Thoracic aorta (tissue), 2 donors: ENCODE measurements around the gene RNF212B. TPM values are rescaled to one million over a fixed set of nuclear protein-coding genes. Genes with fewer than 3 reads are reported as not detected.

ENCODE experiments used
- ATAC-seq: fragments of 150-250 bp; one replicate; pipeline ENCODE4 v1.8.0; 2017; ENCODE audit warnings: low read depth; ENCODE audit not compliant: insufficient number of reproducible peaks, low FRiP score
- DNase-seq: peaks from one replicate; pipeline ENCODE4 v3.0.0-alpha.2; 2020; ENCODE audit warnings: low spot score
- H3K27ac ChIP-seq, 2 donors: fragments of 200-600 bp; sonication (generic); 1 replicate in 1 of 2; 2 replicates in 1 of 2; pipeline ENCODE4 v1.5.1; 2016; ENCODE audit warnings: mild to moderate bottlenecking in 2 of 2, moderate library complexity in 2 of 2
- H3K27me3 ChIP-seq: fragments of 200-600 bp; sonication (generic); replicated peaks from 2 replicates; pipeline ENCODE4 v1.6.0; 2016; ENCODE audit warnings: mild to moderate bottlenecking; ENCODE audit not compliant: insufficient read depth
- H3K36me3 ChIP-seq: fragments of 200-600 bp; sonication (generic); one replicate; pipeline ENCODE4 v1.5.1; 2016
- H3K4me1 ChIP-seq, 2 donors: fragments of 200-600 bp; sonication (generic); 1 replicate in 1 of 2; 2 replicates in 1 of 2; pipeline versions ENCODE4 v1.5.1 to v1.6.0; 2016; ENCODE audit warnings: low read depth in 2 of 2, mild to moderate bottlenecking in 1 of 2; ENCODE audit not compliant: control insufficient read depth in 1 of 2
- H3K4me3 ChIP-seq: fragments of 200-600 bp; sonication (generic); 2 replicates; pipeline ENCODE4 v1.5.1; 2016; ENCODE audit warnings: mild to moderate bottlenecking
- H3K9me3 ChIP-seq: fragments of 200-600 bp; sonication (generic); 2 replicates; pipeline ENCODE4 v1.5.1; 2016
- total RNA-seq, 2 donors: library from RNA; depleted of rRNA; stranded (reverse); fragments of >200 nt; gene quantifications; one replicate each; pipeline versions ENCODE4 v1.1.0 to v1.2.3, GENCODE V29; 2016
- TF ChIP-seq, protein P1 (sequence below): fragments of 200-600 bp; sonication (generic); IDR thresholded peaks from one replicate; pipeline ENCODE4 v1.5.1; 2019; ENCODE audit warnings: antibody characterized with exemption

The RNF212B gene
- total RNA-seq, 2 donors from 2014 or later, result not detected

DNA sequence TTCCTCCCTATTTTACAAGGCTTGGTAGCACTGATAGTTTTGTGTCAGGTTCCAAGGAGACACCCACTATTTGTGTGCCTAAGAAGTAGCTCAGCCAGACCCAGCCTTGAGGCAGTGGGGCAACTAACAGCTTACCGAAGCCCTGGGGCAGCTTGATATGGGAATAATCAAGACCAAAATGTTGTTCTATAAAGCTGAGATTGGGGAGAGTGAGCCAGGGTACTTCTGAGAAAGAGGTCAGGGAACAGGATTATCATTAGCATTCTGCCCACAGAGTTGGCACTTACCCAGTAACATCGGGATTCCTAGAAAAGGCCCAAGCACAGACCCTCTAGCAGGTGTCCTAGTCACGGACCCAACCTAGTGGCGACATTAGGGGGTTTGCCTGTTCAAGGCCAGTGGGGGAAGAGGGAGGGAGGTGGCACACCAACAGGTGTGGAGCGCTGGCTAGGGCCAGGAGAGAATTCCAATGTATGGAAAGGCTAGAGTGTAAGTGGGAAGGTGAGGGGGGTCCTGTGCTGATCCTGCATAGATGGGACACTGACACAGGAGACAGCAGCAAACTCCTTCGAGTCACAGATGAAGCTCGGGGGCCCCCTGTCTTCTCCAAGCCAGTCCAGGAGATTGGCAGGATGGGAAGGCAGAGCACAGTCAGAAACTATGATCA lies 60.0 kb downstream of the RNF212B start:
- no peak overlapping the region for H3K4me3 ChIP-seq
- H3K4me1 ChIP-seq, result peaks cover 5 to 30% of the 10 kb centered on the region in 2 donors
- no peak overlapping the region for H3K27ac ChIP-seq
- ATAC-seq (no peak), DNase-seq (no peak)
- H3K36me3 ChIP-seq, result no peaks in the 10 kb centered on the region
- TF ChIP-seq, protein P1, sequence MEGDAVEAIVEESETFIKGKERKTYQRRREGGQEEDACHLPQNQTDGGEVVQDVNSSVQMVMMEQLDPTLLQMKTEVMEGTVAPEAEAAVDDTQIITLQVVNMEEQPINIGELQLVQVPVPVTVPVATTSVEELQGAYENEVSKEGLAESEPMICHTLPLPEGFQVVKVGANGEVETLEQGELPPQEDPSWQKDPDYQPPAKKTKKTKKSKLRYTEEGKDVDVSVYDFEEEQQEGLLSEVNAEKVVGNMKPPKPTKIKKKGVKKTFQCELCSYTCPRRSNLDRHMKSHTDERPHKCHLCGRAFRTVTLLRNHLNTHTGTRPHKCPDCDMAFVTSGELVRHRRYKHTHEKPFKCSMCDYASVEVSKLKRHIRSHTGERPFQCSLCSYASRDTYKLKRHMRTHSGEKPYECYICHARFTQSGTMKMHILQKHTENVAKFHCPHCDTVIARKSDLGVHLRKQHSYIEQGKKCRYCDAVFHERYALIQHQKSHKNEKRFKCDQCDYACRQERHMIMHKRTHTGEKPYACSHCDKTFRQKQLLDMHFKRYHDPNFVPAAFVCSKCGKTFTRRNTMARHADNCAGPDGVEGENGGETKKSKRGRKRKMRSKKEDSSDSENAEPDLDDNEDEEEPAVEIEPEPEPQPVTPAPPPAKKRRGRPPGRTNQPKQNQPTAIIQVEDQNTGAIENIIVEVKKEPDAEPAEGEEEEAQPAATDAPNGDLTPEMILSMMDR, result no peak
- H3K27me3 ChIP-seq, result no peaks in the 10 kb centered on the region
- no peaks in the 10 kb centered on the region for H3K9me3 ChIP-seq

DNA sequence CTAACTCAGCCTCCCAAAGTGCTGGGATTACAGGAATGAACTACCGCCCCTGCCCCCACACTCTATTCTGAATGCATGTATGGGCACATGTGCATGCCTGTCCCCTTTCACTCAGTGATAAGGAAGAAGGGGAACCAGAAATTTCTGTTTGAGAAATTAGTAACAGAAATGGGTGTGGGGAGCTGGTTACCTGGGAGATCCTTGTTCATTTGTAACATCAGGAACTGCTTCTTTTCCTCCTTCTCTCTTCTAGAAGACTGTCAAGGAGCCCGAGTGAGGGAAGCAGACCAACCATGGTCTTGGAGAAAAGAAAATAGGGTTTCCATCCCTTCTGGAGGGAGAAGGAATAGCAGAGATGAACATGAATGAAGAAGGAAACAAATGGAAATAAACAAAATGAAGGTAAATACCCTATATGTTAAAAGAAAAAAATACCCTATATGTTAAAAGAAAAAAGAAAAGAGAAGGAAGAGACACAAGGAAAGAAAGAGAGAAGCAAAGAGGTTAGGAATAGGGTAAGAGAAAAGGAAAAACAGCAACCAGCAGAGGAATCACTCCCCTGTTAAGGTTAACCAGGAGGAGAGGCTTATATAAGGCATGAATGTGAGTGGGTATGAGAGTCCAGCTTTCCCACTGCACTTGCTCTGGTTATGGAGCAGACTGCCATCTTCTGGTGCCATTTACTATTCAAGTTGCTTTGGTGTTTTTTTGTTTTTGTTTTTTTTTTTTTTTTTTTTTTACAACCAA lies 61.6 kb downstream of the RNF212B start:
- no peaks in the 10 kb centered on the region for H3K9me3 ChIP-seq
- ATAC-seq (no peak), DNase-seq (no peak)
- no peaks in the 10 kb centered on the region for H3K36me3 ChIP-seq
- peaks cover 5 to 36% of the 10 kb centered on the region in 2 donors for H3K4me1 ChIP-seq
- no peak overlapping the region for H3K4me3 ChIP-seq
- TF ChIP-seq, protein P1, result no peak
- peak overlapping the region; percentile 10 to 98 for H3K27ac ChIP-seq
- no peaks in the 10 kb centered on the region for H3K27me3 ChIP-seq

DNA sequence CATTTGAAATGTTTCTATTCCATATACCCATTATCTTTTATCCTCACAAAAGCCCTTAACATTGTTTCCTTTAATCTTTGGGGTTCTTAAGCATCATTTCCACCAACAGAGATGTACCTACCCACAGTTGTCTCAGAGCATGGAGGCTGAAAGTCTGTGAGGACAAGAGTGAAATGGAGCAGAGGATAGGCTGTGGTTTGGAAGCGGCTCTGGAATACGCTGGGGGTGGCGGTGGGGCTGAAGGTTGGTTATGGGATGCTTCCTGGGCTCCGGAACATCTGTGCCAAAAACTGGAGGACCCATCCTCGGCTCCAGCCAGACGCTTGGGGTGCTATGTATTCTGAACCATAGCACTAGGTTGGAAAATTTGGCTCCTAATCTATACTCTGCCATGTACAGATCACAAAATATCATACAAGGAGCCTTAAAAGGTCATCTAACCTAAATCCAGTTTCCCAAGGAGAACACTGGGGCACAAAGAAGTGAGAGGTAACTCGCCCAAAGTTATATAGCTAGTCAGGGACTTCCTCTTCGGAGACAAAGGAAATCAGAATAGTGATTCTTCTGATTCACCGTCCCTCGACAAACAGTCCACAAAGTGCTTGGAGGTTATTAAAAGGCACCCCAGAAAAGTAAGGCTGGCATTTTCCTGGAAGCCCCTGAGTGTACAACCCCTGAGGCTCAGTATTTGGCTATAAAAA lies 62.4 kb downstream of the RNF212B start:
- DNase-seq, result no peak
- TF ChIP-seq, protein P1, result no peak
- H3K36me3 ChIP-seq, result no peaks in the 10 kb centered on the region

GRCh38 chr14:23300687-23301223 lies 63.0 kb downstream of the RNF212B start:
- DNase-seq, result no peak
- H3K4me1 ChIP-seq, result peaks cover 7 to 29% of the 10 kb centered on the region in 2 donors
- ATAC-seq, result no peak
- H3K27me3 ChIP-seq, result no peaks in the 10 kb centered on the region
- TF ChIP-seq, protein P1, result no peak
- H3K36me3 ChIP-seq, result no peaks in the 10 kb centered on the region
- H3K9me3 ChIP-seq, result no peaks in the 10 kb centered on the region
- peak overlapping the region; percentile 97 to 98 for H3K27ac ChIP-seq
- H3K4me3 ChIP-seq, result peak overlapping the region; percentile 80

More for the DNA sequence above, 62.4 kb downstream of the RNF212B start:
- Histone ChIP-seq H3K27ac (peak overlapping the region; percentile 97 to 98), H3K4me3 (peak overlapping the region; percentile 80), H3K9me3 (no peaks in the 10 kb centered on the region), H3K27me3 (no peaks in the 10 kb centered on the region), H3K4me1 (peaks cover 5 to 28% of the 10 kb centered on the region in 2 donors)
- no peak for ATAC-seq
